Gastrocnemius medialis (tissue), 4 donors: ENCODE results near the gene PLA2R1.

Source experiments
- CTCF ChIP-seq, 5 experiments: fragments of 450-650 bp in 3 of 5; fragments of 200-600 bp in 2 of 5; sonication (generic) in 2 of 5; IDR thresholded peaks in 4 of 5; conservative IDR thresholded peaks in 1 of 5; 1 replicate in 4 of 5; 2 replicates in 1 of 5; pipeline ENCODE4 v1.5.1; 2016 to 2019; ENCODE audit warnings: antibody characterized with exemption in 5 of 5, mild to moderate bottlenecking in 3 of 5, moderate library complexity in 3 of 5
- POLR2A ChIP-seq, 2 donors: fragments of 450-650 bp; IDR thresholded peaks; one replicate each; pipeline ENCODE4 v1.6.1; 2017; ENCODE audit warnings: antibody characterized with exemption in 2 of 2, mild to moderate bottlenecking in 2 of 2, moderate library complexity in 2 of 2

DNA sequence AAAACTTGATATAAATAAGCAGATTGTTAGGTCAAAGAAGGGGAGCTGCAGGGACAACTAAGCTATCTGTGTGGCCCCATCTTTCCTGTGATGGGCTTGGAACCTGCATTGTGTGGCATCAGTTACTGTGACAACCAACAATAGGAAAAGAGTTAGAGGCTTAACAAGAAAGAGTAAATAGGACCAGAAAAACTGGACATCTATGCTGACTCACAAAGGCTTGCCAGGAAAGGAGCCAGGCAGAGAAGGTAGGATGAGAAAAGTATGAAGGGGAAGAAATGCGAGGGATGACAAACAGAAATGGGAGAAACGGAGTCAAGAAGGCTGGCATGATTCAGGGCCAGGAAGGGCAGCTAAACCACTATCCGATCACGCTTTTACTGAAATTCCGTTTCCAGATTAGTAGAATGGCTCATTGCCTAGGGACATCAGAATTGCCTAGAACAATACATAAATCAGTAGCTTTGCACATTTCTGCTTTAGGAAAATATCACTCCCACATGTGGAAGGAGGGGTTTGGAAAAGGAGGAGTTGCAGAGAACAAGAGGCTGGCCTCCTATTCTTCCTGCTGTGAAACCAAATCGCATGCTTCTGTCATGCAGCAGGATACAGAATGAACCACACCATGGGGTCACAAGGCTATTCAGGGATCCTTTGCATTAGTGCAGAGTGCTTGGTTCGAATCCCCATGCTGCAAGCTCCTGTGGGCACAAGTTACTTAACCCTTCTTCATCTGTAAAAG lies 7.3 kb downstream of the PLA2R1 start:
- no peak for TF ChIP-seq CTCF (IDR thresholded peaks at IDR 0.05 in 4 of 5, conservative IDR thresholded peaks at IDR 0.05 in 1 of 5)
- no peak for TF ChIP-seq POLR2A (IDR thresholded peaks at IDR 0.05)
